GM19463 (cell line): ENCODE results near the gene APLF.
A peak's percentile ranks its signal among the peaks of the same experiment; 100 is the strongest.

Experiments
- ATAC-seq: cut with Tn5 transposase; IDR thresholded peaks from one replicate; pipeline ENCODE4 v1.9.1; 2021; ENCODE audit warnings: mild to moderate bottlenecking, moderate library complexity; ENCODE audit not compliant: unreplicated experiment

Gene APLF, protein sequence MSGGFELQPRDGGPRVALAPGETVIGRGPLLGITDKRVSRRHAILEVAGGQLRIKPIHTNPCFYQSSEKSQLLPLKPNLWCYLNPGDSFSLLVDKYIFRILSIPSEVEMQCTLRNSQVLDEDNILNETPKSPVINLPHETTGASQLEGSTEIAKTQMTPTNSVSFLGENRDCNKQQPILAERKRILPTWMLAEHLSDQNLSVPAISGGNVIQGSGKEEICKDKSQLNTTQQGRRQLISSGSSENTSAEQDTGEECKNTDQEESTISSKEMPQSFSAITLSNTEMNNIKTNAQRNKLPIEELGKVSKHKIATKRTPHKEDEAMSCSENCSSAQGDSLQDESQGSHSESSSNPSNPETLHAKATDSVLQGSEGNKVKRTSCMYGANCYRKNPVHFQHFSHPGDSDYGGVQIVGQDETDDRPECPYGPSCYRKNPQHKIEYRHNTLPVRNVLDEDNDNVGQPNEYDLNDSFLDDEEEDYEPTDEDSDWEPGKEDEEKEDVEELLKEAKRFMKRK

DNA sequence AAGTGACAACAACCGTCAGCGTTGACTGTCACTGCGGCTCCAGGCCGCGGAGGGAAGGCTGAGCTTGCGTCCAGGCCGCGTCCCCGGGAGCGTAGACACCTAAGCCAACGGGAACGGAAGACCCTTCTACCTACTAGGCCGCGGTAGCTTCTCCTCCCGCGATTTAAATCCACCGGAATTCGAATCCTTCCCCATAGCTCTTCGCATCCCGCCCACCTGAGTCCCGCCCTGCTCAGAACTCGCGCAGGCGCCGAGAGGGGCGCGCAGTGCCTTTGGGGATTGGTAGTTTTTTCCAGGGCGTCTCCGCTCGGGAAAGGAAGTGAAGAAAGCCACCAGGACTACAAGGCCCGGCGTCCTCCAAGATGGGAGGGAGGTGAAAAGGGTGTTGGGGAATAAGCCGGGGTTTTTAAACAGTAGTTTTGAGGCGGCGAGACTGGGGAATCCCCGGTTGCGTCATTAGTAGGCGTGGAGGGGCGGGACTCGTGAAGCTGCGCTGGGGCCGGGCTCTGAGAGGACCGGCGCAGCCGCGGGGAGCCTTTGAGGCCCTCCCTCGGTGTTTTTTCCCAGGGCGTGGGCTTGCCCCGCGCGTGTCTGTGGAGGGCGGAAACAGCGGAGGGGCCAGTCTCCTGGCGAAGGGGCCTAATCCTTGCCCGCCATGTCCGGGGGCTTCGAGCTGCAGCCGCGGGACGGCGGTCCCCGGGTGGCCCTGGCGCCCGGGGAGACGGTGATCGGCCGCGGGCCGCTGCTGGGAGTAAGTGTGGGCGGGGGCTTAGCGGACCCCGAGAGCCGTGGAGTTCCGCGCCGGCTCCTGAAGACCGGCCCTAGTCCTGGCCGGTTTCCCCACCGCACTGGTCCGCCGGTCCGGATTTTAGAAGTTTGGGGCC, at the start of gene APLF, which contains the start of gene FBXO48:
Gene APLF, plus strand, starts transcription at position 509 of the 884 bp plus-strand sequence. Its CDS starts 147 bp downstream, at position 656.
Gene FBXO48, minus strand, starts transcription at position 218 of the 884 bp plus-strand sequence. CDS start 2,149 bp downstream, outside the sequence.
- peak; percentile 92 for ATAC-seq

DNA sequence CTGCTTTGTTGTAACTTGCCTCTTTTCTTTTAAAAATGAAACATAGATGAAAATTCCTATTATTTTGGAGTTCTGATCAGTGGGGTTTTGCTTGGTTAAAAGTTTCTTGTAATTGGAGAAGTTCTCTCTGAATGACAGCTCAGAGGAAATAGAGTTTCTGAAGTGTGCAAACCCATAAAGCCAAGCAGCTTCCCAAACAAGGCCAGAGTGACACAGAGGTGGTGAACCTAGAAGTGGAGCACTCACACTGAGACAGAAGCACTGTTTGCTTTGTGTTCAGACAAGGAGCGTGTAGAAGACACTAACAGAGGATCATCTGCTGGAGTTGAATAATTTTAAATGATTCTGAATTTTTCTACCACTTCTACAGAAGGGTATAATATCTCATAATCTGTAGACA, 49.5 kb upstream of the APLF start:
- ATAC-seq = no peak

DNA sequence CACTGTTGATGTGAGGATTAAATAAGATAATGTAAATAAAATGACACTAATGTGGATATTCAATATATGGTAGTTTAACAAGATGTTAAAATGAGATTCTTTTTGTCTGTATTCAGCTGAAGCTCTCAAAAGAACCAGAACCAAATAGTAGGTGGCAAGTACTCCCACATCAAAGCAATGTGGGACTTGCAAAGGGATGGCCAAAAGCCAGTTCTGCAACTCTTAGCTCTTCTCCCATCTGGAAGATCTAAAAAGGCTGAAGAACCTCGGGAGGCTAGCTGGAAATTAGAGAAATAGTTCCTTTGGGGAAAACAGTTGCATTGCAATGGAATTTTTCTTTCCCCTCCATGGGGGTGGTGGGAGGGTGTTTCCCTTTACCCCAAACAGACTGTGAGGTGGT, 49.0 kb upstream of the APLF start:
- no peak for ATAC-seq

GRCh38 chr2:68418855-68419254, 48.5 kb upstream of the APLF start:
- peak; percentile 66 for ATAC-seq

- no peak for ATAC-seq
Observed at GRCh38 chr2:68420254-68420910, 47.0 kb upstream of the APLF start.

DNA sequence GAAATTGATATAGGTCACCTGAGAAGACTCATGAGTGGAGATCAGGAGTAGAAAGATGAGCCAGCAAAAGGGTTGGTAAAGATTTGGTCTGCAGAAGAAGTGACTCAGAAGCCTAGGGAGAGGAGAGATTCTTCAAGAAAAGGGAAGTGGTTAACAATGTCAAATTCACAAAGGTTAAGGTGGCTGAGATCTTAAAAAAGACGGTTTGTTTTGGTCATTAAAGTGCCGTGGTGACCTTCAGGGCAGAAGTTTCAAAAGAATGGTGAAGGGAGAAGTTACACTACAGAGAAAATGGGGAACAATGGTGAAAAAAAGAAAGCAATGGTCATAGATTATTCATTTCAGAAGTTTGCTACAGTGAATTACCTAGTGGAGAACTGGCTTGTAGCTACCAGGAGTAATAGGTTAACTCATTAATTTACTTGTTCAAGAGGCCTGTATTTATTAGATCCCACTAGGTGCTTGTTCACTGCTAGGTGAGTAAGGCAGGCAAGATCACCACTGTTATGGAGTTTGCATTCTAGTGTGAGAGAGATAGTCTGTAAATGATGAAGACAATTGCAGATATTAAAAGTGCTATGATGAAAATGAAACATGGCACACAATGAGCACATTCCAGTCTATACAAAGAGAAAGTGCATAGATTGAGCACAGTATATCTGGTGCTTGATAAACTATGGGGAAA, 43.3 kb upstream of the APLF start:
- peak; percentile 79 for ATAC-seq

- ATAC-seq = no peak
Observed at GRCh38 chr2:68425503-68425902, 41.9 kb upstream of the APLF start.

DNA sequence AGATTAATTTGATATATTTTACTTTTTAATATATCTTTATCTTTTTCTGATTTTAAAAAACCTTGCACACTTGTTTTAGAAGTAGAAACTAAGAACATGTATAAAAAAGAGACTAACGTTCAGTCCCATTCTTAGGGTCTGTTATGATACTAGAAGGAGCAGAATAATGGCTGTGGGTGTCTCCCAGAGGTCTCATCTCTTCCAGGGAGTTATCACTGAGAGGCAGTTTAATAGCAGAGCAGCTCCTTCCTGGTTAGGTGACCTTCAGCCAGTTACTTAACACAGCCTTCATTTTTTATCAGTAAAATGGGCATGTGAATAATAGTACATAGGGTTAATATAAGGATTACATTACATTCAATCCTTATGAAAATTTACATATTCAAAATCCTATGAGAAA, 40.9 kb upstream of the APLF start:
- ATAC-seq = no peak

DNA sequence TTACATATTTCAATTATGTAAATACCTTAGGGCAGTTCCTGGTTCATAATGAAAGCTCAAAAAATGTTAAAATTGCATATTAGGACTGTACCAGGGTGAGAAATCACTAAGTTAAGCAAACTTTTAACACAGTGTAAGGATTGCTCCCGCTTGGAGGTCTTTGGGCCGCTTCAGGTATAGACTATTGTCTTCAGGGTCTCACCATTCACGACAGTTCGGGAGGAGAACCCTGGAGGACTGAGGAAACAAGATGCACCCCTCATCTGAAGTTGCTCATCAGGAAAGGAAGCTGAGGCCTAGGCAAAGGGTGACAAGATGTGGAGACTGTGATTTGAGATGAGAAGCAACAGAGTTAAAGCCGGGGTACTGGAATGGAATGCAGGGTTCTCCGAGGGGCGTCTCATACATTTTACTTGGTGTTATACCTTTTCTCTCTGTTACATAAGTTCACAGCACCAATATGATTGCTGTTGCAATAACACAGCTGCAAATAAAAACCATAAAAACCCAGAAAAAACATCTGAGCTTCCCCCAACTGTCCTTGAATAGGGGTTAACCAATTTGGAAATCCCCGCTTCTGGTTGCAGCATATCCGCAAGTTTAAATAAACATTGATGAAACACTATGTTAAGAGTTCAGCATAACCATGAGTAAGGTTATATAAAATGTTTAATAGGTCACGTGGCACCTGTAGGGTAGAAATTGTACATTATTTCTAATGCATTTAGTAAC, 40.4 kb upstream of the APLF start:
- no peak for ATAC-seq

DNA sequence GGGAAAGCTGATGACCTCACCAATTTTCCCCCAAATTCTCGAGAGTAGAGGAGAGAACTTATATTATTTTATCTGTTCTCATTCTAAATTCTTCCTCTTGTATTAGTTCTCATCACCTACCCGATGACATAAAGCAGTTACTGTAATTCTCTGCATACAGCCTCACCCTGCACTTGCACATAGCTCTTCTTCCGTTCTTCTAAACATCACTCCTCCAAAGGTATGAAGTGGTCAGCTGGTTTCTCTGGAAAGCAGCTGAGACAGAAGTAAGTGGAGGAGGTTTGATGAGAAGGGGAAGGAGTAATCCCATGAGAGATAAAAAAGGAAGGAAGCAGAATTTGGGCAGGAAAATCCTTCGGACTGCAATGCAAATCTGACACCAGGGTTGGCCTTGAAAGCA, 39.3 kb upstream of the APLF start:
- no peak for ATAC-seq

- ATAC-seq = no peak
Observed at GRCh38 chr2:68428746-68429145, 38.6 kb upstream of the APLF start.

GRCh38 chr2:68429311-68429826, 38.0 kb upstream of the APLF start:
- ATAC-seq = no peak

DNA sequence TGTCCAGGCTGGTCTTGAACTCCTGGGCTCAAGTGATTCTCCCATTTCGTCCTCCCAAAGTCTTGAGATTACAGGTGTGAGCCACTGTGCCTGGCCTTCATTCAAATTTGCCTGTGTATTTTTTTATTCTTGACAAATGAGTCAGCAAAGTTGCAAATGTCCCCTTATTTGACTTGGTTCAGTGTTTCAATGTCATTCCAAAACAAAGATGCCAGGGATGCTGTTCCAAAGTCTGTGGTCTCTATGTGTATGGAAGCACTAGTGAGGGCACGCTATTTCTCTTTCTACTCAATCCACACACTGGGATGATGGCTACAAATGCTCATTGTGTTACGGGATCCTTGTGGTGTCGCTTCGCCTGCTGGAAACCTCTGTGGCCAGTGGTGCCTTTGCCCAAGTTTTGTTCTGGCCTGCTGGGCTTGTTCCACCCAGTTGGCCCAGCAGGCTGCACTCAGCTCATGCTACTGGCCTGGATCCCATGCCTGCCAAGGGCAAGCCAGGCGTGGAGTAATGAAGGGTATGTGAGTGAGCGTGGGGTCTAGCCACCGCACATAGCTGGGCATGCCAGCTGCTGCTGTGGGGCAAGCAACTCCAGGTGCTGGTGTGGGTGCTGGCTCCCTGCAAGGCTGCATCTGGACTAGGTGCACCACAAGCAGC, 35.9 kb upstream of the APLF start:
- no peak for ATAC-seq

DNA sequence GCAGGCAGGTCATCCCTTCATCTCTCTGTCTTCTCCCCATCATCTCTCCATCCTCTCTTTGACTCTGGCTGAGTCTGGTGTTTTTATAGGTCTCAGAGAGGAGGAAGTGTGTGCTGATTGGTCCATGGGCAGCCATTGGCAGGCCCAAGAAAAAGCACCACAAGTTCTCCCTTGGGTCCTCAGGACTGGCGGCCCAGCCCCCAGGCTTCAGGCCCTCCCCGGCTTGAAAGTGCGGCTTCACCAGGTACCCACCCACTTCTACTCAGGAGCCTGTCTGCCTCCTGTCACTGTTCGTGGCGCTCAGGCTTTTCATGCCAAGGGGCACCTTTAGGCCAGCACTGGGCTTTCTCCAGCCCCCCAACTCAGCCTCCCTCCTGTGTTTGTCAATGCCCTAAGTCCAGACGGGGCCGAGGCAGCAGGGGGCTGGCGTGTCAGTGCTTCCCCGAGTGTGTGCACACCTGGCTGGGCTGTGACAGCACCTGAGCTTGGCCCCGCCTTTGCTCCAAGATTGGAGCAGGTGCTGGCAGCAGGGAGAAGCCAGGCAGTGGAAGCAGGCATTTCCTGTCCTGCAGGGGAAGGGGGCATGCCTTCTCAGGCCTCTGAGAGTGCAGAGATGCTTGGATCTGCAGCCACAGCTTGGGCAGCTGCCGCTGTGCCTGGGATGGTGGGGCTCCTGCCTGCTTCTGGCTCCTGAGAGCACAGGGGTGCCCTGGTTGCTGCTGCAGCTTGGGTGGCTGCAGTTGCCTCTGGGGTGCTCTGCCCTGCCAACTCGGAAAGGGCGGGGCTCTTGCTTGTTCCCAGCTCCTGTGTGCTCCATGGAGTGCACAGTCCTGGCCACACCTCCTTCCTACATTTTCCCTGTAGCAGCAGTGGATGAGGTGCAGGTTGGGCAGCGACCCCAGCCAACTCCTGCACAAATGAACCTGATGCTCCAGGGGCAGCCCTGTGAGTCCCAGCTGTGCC, 34.4 kb upstream of the APLF start:
- ATAC-seq = no peak

DNA sequence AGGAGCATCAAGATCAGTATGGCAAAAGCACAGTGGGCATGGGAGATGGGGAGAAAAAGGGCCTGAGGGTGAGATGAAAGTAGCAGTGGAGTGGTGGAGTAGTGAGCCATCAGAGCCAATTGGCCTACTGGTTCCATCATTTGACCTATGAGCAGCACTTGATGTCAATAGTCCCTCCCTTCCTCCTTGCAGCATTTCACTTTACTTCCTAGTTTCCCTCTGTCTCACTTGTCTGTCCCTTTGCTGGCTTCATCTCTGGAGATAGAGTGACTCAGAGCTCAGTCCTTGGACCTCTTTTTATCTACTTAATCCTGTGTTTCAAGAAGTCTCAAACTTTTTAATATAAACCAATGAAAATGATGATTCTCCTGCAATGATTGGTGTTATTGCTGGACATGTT, 32.4 kb upstream of the APLF start:
- no peak for ATAC-seq

DNA sequence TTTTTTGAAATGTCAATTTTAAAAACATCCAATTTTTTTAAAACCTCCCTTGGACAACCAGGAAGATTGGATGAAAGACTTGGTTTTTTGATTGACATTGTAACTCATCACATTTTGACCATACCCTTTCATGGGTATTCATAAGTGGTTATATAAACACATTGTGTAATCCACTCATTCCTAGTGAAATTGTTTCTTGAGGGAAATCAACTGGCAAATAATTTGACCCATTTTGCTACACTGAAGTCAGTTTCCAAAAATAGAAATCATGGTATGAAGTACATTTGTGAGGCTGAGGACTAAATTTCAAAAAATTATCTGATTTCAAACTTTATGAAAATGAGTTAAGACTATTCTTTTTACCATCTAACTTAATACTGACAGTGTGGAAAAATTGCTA, 31.8 kb upstream of the APLF start:
- no peak for ATAC-seq

GRCh38 chr2:68436270-68436669, 31.1 kb upstream of the APLF start:
- no peak for ATAC-seq
